ENCODE data around the gene PRDM16.
"Not testable (repeated sequence)": the region's sequence is repeated elsewhere in the genome, so short reads cannot be mapped to it uniquely, and the experiment has no call there.

Gene PRDM16

DNA sequence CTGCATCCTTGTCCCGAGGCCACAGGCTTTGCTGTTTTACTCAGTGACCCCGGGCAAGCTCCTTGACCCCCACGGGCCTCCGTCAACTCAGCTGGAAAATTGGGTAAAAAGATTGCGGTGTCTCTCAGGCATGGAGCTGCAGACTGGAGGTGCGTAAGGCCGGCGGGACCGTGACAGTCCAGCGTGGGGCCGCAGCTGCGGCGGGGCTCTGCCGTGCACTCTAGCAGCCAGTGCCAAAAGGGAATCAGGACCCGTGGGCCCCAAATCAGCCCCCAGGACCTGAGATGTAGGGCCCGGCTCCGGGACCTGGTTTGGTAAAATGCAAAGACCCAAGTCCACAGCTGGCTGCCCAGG is 158.3 kb downstream of the PRDM16 start:
- DNase-seq: no peak

DNA sequence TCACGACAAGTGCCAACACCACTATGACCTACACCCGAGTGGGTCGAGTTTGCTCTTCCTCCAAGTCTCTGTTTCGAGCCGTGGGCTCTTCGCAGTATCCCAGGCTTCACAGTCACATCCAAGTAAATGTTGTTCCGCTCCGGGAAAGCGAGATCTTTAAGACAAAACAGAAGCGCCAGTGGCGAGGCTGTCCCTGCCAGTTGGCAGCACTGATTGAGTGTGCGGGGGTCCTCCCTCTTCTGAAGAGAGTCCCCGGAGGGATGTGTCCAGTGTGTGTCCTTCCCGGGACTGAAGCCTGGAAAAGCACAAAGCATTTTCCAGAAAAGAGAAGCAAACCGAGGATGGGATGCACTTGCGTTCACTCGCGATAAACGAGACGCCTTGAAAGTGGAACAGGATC is 158.9 kb downstream of the PRDM16 start:
- DNase-seq: no peak

DNA sequence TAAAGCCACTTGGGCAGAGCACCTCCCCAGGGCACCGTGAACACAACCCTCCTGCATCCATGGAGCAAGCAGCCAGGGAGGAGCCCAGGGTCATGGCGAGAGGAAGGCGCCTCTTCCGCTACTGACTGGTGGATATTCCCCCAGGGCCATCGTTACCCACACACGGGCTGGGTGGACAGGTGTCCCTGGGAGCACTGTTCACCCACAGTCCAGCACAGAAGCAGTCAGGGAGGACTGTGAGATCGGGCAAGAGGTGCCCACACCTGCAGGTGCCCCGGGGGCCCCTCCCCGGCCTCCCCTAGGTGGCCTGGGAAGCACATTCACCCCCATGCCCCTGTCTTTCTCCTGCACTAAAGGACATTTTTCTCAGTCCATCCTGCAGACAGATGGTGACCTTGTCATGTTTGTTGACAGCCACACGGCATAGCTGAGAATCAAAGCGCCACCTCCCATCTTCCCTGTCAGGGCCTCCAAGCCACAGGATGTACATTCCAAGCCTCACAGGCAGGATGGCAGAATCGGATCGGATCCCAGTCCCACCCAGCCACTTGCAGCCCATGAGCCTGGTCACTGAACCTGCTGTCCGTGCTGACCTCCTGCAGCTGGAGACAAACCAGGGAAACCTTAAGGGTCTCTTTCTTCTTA is 160.2 kb downstream of the PRDM16 start:
- no peak for DNase-seq

DNA sequence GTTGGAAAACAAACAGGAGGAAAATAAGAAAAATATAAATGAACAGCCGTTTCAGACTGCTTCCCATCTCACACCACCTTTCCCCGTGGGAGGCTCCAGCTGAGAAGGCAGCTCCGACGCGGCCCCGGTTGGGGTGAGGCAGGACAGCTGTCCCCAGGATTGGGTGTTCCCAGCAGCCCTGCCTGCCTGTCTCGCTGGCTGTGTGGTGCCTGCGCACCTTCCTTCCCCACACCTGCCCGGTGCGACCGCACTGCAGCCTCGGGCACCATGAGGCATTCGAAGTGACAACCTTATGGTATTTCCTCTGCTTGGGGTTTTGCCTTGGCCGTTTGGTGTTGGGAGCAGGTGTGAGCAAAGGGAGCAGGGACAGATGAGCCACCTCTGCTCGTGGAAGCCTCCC is 161.6 kb downstream of the PRDM16 start:
- DNase-seq: no peak

DNA sequence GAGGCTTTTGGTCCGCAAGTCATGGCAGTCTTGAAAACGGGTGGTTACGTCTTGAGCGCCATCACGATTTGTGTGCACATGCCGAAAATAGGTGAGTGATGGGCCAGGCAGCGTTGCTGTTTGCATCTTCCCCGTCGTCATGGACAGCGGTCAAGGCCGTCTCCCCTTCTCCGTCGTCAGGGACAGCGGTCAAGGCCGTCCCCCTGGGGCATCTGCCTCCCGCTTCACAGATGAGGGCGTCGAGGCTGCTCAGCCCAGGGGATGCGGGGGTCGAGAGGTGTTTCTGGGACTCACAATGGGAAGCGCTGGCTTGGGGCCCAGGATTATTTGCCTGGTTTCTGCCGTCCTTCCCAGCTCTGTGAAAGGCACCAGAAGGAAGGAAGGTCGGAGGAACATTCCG is 162.2 kb downstream of the PRDM16 start:
- no peak for DNase-seq

DNA sequence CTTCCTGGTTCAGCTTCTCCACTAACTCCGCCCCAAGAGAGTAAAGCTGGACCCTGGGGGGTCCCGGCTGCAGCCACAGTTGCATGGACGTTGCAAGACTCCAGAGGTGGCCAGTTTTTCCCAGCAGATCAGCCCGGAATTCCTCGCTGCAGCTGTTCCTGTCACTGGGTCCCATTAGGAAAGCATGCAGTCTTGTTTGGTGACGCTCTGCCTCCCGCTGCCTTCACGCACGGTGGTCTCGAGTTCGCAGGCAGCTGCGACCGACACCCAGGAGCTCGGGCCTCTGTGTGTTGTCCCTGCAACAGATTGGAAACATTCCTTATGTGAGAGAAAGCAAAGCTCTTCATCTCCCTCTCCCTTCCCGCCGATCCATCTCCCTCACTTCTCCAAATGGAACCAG is 162.8 kb downstream of the PRDM16 start:
- DNase-seq: no peak

DNA sequence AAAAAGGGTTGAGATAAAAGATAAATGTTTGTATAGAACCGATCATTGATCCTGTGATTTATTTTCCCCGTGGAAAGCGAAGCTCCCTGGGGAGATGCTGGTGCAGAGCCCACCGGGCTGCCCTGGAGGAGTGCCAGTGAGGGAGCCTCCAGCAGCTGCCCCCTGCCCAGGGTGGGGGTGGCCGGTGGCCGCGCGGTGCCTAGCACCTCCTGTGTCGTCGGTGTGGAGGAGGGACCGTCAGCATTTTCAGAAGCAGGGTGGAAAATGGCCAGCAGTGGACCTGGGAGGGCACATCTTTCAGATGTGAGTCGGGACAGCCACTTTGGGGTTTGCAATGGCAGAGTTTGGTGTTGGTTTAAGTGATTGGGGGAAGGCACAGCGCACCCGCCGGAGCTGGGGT is 164.0 kb downstream of the PRDM16 start:
- DNase-seq: no peak

DNA sequence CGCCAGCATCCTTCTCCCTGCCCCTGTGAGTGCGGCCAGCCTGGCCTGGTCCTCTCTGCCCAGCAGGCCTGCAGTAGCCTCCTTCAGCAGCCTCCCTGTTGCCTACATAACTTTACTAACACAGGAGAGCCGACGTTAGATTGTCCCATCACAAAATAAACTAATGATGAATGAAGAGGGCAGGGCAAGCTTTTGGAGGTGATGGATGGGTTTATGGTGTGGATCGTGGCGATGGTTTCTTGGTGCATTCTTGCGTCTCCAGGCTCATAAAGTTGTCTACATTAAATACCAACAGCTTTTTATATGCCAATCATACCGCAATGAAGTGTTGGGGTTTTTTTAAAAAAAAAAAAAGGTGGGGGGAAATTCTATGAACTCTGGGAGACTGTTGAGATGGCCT is 164.5 kb downstream of the PRDM16 start:
- no peak for DNase-seq

DNA sequence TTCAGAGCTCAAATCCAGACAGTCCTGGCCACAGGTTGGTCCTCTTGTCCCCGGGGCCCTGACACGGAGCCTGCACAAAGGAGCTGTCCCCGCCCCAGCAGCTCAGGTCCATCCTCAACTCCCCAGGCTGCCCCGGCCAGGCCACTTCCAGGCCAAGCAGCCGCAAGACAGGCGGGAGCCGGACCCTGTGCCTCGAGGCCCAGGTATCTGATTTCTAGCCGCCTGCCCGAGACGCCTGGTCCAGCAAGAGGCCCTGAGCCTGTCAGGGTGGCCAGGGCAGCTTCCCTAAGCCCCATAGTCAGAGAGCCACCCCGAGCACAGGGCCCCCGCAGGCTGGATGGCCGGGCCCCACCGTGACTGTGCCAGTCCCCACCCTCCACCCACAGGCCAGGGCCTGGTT is 165.3 kb downstream of the PRDM16 start:
- no peak for DNase-seq

DNA sequence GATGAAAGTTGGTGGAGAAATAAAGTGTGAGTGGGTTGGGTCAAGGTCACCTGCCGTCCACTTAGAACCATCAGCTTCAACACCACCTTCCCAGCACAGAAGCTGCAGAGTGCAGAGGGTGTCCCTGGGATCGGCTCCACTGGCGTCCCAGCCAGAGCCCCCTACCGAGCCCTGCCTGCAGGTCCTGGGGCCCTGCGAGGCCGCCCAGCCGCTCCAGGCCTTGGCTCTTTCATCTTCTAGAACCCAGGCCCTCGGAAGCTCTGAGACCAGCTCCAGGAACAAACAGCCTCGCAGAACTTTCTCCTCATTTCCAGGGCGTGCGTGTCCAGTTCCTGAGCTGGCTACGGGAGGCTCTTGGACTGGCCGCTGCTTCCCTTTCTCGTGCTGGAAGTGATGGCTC is 166.0 kb downstream of the PRDM16 start:
- DNase-seq: no peak

DNA sequence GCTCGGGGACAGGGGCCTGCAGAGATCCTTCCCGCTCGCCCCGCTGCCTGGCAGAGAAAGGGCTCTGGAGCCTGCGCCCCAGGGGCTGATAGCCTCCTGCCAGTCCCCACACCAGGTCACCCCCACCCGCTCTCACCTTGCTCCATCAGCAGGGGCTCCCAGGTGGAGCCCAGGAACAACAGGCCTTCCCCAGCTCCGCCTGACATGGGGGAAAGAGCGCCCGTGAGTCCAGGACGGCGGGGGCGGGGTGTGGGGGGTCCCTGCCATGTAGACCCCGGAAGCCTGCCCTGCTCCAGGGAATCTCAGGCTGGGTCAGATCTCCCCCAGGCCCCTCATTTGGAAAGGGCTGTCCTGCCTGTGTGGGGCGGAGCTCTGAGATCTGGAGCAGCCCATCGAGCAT is 166.5 kb downstream of the PRDM16 start:
- DNase-seq: no peak

DNA sequence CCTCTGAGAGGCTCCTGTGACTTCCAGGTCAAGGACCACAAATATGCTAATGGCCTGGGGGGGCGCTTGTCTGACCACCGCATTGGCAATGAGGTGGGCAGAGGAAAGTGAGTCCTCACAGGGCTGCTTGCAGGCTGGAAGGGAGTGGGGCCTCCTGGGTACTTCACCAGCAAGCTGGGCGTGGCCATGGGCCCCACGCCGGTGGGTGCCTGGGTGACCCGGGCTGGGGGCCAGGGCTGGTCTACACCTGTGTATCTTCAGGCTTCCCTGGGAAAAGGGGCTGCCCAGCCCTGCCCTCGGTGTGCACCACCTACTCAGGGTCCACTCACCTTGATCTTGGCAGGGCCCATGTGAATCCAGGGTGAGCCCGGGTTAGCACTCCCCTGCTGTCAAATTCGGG is 167.4 kb downstream of the PRDM16 start:
- DNase-seq: no peak

DNA sequence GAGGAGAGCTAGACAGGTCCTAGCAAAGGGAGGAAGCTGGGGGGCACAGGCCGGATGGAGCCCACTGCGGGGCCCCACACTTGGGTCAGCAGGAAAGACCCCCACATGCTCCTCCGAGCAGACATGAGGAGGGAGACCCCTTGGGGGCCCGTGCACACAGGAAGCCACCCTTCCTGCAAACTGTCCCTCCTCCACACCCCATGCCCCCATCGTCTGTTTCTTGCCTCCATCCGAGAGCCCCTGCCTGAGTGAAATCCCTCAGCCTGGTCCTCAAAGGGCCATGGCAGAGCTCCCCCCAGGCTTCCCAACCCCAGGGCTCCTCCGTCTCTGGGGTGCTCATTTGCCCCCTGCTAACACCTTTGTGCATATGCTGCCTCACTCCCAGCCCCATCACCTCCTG is 168.0 kb downstream of the PRDM16 start:
- DNase-seq: no peak

DNA sequence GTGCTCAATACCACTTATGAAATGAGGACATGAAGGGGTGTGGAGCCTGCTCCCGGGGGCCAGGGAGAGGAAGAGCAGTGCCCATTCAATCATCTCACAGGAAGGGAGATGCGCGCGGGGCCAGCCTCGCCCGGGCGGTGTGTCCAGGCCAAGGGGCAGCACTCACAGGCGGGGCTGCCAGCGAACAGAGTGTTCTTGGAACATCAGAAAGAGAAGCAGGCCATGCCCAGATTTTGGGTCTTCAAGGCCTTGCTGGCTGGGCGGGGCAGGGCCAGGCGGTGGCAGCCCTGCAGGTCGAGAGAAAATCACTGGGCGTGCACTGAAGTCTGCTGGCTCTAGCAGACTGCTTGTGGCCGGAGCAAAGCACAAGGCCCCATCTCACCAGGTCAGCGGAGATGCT is 168.6 kb downstream of the PRDM16 start:
- no peak for DNase-seq

DNA sequence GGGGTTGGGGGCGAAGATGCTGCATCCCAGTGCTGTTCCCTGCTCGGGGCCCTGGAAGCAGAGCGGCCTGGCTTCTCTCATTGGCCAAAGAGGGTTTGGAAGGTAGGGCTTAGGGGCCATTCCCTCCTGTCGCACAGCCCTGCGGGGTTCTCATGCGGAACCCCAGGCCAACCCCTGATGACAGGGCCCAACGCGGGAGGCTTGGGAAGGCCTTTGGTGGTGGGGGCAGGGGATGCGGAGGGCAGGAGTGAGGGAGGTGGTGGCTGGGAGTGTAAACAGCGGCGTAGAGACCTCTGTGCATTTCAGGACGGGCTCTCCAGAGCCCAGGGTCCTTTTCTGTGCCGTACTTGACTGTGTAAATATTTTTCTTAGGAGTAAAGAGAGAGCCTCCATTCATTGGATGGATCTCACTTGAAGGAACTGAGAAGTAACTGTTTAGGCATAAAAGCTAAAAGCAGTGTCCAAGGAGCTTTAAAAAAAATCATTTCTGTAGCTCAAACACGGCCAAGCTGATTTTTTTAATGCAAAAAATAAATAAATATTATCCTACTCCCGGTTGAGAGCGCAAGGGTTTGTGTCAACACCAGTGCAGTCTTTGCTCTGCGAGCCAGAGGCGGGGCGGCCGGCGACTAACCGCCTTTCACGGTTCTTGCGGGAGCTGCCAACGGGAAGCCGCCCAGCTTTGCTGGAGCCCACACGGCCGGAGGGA is 169.1 kb downstream of the PRDM16 start:
- no peak for DNase-seq

DNA sequence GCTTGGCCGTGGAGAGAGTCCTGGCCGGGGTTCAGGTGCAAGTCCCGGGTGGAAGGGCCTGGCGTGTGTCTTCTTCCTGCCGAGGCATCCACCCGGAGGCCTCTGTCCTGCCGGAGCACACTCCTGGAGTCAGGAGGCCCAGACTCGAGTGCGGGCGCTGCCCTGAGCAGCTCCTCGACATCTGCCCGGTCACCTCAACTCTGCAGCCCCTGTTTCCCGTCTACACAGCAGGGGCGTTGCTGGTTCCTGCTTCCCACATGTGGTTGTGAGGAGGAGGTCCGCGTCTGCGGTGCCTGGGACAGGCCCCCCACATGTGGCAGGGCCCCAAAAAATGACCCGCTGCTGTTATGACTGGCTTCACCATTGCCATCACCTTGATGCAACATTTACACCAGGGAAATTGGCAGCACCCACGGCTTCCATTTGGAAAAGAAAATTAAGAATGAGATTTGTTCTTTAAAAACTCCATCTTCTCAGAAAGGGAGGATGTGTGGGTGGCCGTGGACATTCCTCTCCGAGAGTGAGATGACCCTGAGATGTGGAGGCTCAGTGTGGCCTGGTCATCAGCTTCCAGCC is 169.8 kb downstream of the PRDM16 start:
- no peak for DNase-seq

DNA sequence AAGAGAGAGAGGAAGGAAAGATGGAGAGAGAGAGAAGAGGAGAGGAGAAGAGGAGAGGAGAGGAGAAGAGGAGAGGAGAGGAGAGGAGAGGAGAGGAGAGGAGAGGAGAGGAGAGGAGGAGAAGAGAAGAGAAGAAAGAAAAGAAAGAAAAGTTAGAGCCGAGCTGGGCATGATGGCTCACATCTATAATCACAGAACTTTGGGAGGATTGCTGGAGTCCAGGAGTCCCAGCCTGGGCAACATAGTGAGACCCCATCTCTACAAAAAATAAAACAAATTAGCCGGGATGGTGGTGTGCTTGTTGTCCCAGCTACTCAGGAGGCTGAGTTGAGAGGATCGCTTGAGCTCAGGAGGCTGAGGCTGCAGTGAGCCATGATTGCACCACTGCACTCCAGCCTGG is 171.0 kb downstream of the PRDM16 start:
- DNase-seq: not testable (repeated sequence)

DNA sequence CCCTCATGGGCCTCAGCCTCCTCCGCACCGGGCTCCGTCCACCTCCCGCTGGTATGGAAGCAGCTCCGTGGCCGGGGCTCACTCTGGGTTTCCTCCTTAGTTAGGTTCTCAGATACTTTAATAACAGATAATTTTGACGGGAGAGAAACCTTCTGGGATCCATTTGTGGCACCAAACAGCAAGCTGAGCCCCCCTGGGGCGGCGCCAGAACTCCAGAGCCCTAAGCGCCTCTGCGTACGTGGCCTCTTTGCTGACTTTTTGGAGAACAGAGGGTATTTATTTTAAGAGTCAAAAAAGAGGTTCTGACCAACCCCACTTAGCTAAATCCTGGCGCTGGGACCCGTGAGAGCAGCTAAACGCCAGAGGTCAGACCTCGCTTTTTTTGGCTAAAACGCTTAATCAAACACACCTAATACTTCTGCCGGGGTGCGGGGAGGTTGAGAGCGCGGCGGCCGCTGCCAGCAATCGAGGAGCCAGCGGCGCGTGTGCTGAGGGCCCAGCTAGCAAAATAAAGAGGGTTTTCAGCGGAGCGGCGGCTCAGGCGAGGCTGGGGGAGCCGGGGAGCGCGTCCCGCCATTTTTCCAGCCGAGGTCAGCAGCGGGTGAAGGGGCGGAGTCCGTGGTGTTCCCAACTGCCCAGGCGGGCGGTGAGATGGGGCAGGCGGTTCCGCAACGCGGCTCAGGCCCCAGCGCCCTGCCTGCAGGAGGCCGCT is 171.7 kb downstream of the PRDM16 start:
- DNase-seq: no peak

DNA sequence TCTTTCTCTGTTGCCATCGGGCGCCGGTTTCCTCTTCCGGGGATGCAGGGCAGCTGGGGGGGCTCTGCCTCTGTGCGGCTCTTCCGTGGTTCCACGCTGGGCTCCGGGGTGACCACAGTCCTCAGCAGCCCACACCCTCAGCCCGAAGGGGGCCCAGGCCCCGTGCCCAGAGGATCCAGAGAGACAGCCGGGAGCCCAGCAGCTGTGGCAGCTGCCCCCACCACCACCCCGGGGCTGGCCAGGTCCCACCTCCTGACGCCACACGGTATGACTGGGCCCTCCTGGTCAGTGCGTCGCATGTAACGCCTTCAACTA is 172.2 kb downstream of the PRDM16 start:
- DNase-seq: no peak

DNA sequence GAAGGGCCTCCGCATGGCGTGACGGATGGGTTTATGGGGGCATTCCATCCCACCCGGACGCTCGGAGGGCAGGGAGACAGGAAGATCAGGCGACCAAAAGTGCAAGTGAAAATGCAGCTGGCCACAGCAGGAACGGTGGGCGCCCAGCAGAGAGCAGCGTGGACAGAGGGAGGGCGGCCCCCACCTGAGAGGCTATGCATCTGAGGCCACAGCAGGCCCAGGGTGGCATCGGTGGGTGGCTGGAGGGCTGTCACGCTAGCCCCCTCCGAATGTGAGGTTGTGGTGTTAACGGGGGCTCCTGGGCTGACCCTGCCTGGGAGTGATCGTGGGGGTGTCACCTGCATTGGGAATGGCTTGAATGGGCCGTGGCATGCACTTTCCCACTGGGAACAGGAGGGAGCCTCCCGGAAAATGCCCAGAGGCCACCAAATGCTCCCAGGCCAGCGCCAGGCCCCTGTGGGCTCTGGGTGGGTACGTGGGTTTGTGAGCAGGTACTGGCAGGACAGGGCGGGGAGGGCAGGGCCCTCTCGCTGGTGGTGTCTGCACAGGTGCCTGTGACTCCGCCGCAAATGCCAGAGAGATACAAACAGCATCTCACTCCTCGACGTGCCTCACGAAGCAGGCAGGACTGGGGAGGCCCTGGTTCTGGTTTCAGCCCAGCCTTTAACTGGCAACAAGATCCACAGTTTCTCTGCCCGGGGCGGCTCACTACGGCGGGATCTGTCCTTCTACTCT is 172.8 kb downstream of the PRDM16 start:
- DNase-seq: no peak

DNA sequence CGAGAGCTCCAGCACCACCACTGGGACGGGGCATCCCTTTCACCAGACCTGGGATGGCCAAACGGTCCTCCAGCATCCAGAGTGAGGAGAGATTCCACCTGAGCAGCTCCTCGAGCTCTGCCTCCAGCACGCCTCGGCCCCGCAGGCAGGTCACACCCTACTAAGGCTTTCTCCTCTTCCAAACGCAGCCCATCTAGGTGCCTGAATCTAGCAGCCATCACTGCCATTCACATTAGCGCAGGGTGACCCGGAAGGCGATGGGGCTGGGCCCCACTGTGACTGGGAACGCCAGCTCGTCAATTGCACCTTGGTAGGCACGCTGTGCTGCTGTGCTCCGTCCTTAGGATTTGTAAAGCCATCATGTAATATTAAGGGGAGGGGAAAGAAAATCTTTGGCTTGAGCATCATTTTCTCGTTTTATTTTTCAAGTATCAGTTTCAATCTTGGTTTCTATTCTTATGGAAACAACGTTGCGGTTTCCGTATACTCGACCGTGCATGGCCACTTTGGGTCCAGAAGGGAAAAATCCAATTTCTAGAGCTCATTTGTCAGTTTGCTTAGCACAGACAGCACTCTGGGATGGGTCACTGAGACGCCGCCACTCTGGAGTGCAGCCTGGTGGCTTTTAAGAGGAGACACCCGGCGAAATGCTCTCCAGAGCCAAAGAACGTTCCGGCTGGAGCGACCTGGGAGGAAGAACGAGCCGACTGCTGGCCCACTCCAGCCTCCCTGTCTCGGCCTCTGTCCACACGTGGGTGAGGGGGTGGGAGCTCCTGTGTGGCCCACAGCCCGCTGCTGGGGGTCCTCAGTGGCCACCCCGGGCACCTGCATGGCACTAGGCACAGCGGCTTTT is 173.6 kb downstream of the PRDM16 start:
- no peak for DNase-seq

DNA sequence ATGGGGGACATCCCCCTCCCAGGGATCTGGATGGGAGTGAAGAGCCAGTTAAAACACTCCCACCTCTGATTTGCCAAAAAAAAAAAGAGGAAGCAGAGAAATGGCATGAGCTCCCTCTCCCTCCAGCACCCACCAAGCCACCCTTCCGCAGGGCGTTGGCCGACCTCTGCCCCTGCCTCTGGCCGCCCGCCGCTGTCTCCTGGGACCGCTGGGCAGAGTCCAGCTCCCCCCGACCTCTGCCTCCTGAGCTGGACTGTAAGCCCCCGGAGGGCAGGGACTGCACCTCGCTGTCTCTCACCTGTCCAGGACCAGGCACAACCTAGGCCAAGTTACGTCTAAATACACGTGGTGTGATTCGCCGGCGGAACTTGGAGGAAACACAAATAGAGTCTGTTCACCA is 174.3 kb downstream of the PRDM16 start:
- DNase-seq: no peak
